Ascending aorta (tissue), 2 donors: ENCODE data around the gene COL4A2. TPM values are rescaled to one million over a fixed set of nuclear protein-coding genes. Genes with fewer than 3 reads are reported as not detected.

Experiments used
- DNase-seq, 2 donors: peaks; one replicate each; pipeline ENCODE4 v3.0.0-alpha.2; 2019; ENCODE audit warnings: low spot score in 2 of 2
- H3K27ac ChIP-seq, 2 donors: fragments of 200-600 bp; sonication (generic); one replicate each; pipeline ENCODE4 v1.5.1; 2016 to 2017; ENCODE audit warnings: mild to moderate bottlenecking in 1 of 2
- H3K27me3 ChIP-seq: fragments of 200-600 bp; sonication (generic); one replicate; pipeline ENCODE4 v1.5.1; 2017
- H3K36me3 ChIP-seq, 2 donors: fragments of 200-600 bp; sonication (generic); one replicate each; pipeline ENCODE4 v1.5.1; 2016
- H3K4me1 ChIP-seq, 2 donors: fragments of 200-600 bp; sonication (generic); one replicate each; pipeline ENCODE4 v1.5.1; 2016 to 2017; ENCODE audit warnings: mild to moderate bottlenecking in 1 of 2
- H3K4me3 ChIP-seq, 2 donors: fragments of 200-600 bp; sonication (generic); one replicate each; pipeline ENCODE4 v1.5.1; 2016 to 2017; ENCODE audit warnings: mild to moderate bottlenecking in 1 of 2
- H3K9me3 ChIP-seq, 2 donors: fragments of 200-600 bp; sonication (generic); one replicate each; pipeline ENCODE4 v1.5.1; 2016
- CTCF ChIP-seq, 3 experiments: fragments of 200-600 bp in 2 of 3; fragments of 450-650 bp in 1 of 3; sonication (generic) in 2 of 3; IDR thresholded peaks; one replicate each; pipeline ENCODE4 v1.5.1; 2016 to 2019; ENCODE audit warnings: antibody characterized with exemption in 3 of 3, mild to moderate bottlenecking in 1 of 3, moderate library complexity in 1 of 3
- intact Hi-C: fragments of 100-400 bp; cut with DNase I; formaldehyde crosslinking; loops from one replicate; pipeline ENCODE4 v1.15.1; 2023
- total RNA-seq: library from RNA; depleted of rRNA; stranded (reverse); fragments of >200 nt; gene quantifications from one replicate; pipeline ENCODE4 v1.1.0, GENCODE V29; 2016

The COL4A2 gene
- total RNA-seq, 1 donor from 2014 or later: 1,227 TPM

- peaks cover 23 to 54% of the 10 kb centered on the region in 2 donors for H3K4me1 ChIP-seq
- intact Hi-C loops: no loop called here
- H3K9me3 ChIP-seq: no peaks in the 10 kb centered on the region
- no peak for DNase-seq
- peaks cover 0 to 4% of the 10 kb centered on the region in 2 donors for H3K36me3 ChIP-seq
- H3K27ac ChIP-seq: peak overlapping the region; percentile 90 to 91
- H3K4me3 ChIP-seq: no peak overlapping the region
- no peaks in the 10 kb centered on the region for H3K27me3 ChIP-seq
- TF ChIP-seq CTCF (IDR thresholded peaks at IDR 0.05): no peak
These were observed 112.3 kb downstream of the COL4A2 start for GRCh38 chr13:110419381-110419791.

GRCh38 chr13:110419946-110420345 lies 112.9 kb downstream of the COL4A2 start:
- DNase-seq: no peak
- no peak for TF ChIP-seq CTCF (IDR thresholded peaks at IDR 0.05)
- H3K4me1 ChIP-seq: peaks cover 23 to 56% of the 10 kb centered on the region in 2 donors
- H3K9me3 ChIP-seq: no peaks in the 10 kb centered on the region
- H3K27me3 ChIP-seq: no peaks in the 10 kb centered on the region
- peaks cover 0 to 4% of the 10 kb centered on the region in 2 donors for H3K36me3 ChIP-seq
- H3K27ac ChIP-seq: peak overlapping the region; percentile 90 to 91
- intact Hi-C loops: loop anchor here (2.0 kb wide), 1 partner anchor 15 kb away; no protein-coding TSS in a partner anchor
- no peak overlapping the region for H3K4me3 ChIP-seq

GRCh38 chr13:110420626-110421025 lies 113.5 kb downstream of the COL4A2 start:
- Histone ChIP-seq H3K27ac (peak overlapping the region; percentile 90 to 91), H3K36me3 (peaks cover 3 to 8% of the 10 kb centered on the region in 2 donors), H3K9me3 (no peaks in the 10 kb centered on the region), H3K27me3 (no peaks in the 10 kb centered on the region), H3K4me1 (peaks cover 24 to 56% of the 10 kb centered on the region in 2 donors), H3K4me3 (no peak overlapping the region)
- DNase-seq: no peak
- TF ChIP-seq CTCF (IDR thresholded peaks at IDR 0.05): no peak
- intact Hi-C loops: loop anchor here (2.0 kb wide), 1 partner anchor 14 kb away; no protein-coding TSS in a partner anchor

GRCh38 chr13:110421061-110421460 lies 114.0 kb downstream of the COL4A2 start:
- no peaks in the 10 kb centered on the region for H3K9me3 ChIP-seq
- H3K27ac ChIP-seq: peak overlapping the region; percentile 90 to 91
- intact Hi-C loops: loop anchor here (2.0 kb wide), 1 partner anchor 14 kb away; no protein-coding TSS in a partner anchor
- TF ChIP-seq CTCF (IDR thresholded peaks at IDR 0.05): no peak
- peaks cover 20 to 55% of the 10 kb centered on the region in 2 donors for H3K4me1 ChIP-seq
- DNase-seq: no peak
- H3K36me3 ChIP-seq: peaks cover 4 to 12% of the 10 kb centered on the region in 2 donors
- H3K27me3 ChIP-seq: no peaks in the 10 kb centered on the region
- no peak overlapping the region for H3K4me3 ChIP-seq

- no peak for DNase-seq
- Histone ChIP-seq H3K4me1 (peaks cover 20 to 53% of the 10 kb centered on the region in 2 donors), H3K4me3 (no peak overlapping the region), H3K9me3 (no peaks in the 10 kb centered on the region), H3K27ac (peak overlapping the region; percentile 90 to 91), H3K36me3 (peaks cover 7 to 15% of the 10 kb centered on the region in 2 donors), H3K27me3 (no peaks in the 10 kb centered on the region)
- no peak for TF ChIP-seq CTCF (IDR thresholded peaks at IDR 0.05)
- intact Hi-C loops: loop anchor here (2.0 kb wide), 1 partner anchor 13 kb away; no protein-coding TSS in a partner anchor
These were observed 114.8 kb downstream of the COL4A2 start for GRCh38 chr13:110421696-110422385.
